Nephron progenitor cell (in vitro differentiated cells): ENCODE results near the gene SLC6A1.

Source experiments
- DNase-seq: peaks from one replicate; pipeline ENCODE4 v3.0.0; 2021
- H3K27ac Mint-ChIP-seq: 2 replicates; pipeline ENCODE4 v1.8.0; 2021; ENCODE audit warnings: mild to moderate bottlenecking, moderate library complexity, mixed read lengths
- H3K27me3 Mint-ChIP-seq: 2 replicates; pipeline ENCODE4 v1.8.0; 2021; ENCODE audit warnings: mild to moderate bottlenecking, low read depth, mixed read lengths; ENCODE audit not compliant: poor library complexity
- H3K36me3 Mint-ChIP-seq: 2 replicates; pipeline ENCODE4 v1.8.0; 2021; ENCODE audit warnings: low read depth, mixed read lengths
- H3K4me1 Mint-ChIP-seq: 2 replicates; pipeline ENCODE4 v1.8.0; 2021; ENCODE audit warnings: mixed read lengths
- H3K4me3 Mint-ChIP-seq: 2 replicates; pipeline ENCODE4 v1.8.0; 2021; ENCODE audit warnings: mild to moderate bottlenecking, moderate library complexity, mixed read lengths
- H3K9me3 Mint-ChIP-seq: 2 replicates; pipeline ENCODE4 v1.8.0; 2021; ENCODE audit warnings: mild to moderate bottlenecking, moderate library complexity, mixed read lengths
- CTCF ChIP-seq: fragments of 200-600 bp; sonication (generic); IDR thresholded peaks from 2 replicates; pipeline ENCODE4 v1.5.0; 2021; ENCODE audit warnings: antibody characterized with exemption

The SLC6A1 gene

GRCh38 chr3:10949197-10949596, 43.4 kb upstream of the SLC6A1 start:
- no peak for DNase-seq
- peaks cover 5% of the 10 kb centered on the region for H3K4me1 Mint-ChIP-seq
- no peak overlapping the region for H3K27ac Mint-ChIP-seq
- H3K27me3 Mint-ChIP-seq = peaks cover 32% of the 10 kb centered on the region
- no peak overlapping the region for H3K4me3 Mint-ChIP-seq
- no peak for TF ChIP-seq CTCF
- no peaks in the 10 kb centered on the region for H3K36me3 Mint-ChIP-seq
- H3K9me3 Mint-ChIP-seq = no peaks in the 10 kb centered on the region

GRCh38 chr3:10950476-10951294, 41.9 kb upstream of the SLC6A1 start:
- H3K27ac Mint-ChIP-seq = peak overlapping the region; percentile 82
- DNase-seq = peak; percentile 25
- H3K4me3 Mint-ChIP-seq = no peak overlapping the region
- peak; percentile 57 for TF ChIP-seq CTCF
- peaks cover 5% of the 10 kb centered on the region for H3K4me1 Mint-ChIP-seq
- peaks cover 42% of the 10 kb centered on the region for H3K27me3 Mint-ChIP-seq
- H3K9me3 Mint-ChIP-seq = no peaks in the 10 kb centered on the region
- no peaks in the 10 kb centered on the region for H3K36me3 Mint-ChIP-seq

- Mint-ChIP-seq H3K36me3 (no peaks in the 10 kb centered on the region), H3K27me3 (peaks cover 38% of the 10 kb centered on the region), H3K4me1 (peaks cover 5% of the 10 kb centered on the region), H3K27ac (no peak overlapping the region), H3K9me3 (no peaks in the 10 kb centered on the region), H3K4me3 (no peak overlapping the region)
- TF ChIP-seq CTCF = no peak
- DNase-seq = no peak
These were observed 41.1 kb upstream of the SLC6A1 start for GRCh38 chr3:10951295-10951926.

- no peak for DNase-seq
- Mint-ChIP-seq H3K27me3 (peaks cover 42% of the 10 kb centered on the region), H3K4me3 (no peak overlapping the region), H3K9me3 (no peaks in the 10 kb centered on the region), H3K36me3 (no peaks in the 10 kb centered on the region), H3K4me1 (peaks cover 5% of the 10 kb centered on the region), H3K27ac (no peak overlapping the region)
- TF ChIP-seq CTCF = no peak
These were observed 40.0 kb upstream of the SLC6A1 start for GRCh38 chr3:10952525-10952924.

GRCh38 chr3:10954740-10955139, 37.8 kb upstream of the SLC6A1 start:
- Mint-ChIP-seq H3K27ac (no peak overlapping the region), H3K4me3 (no peak overlapping the region), H3K9me3 (no peaks in the 10 kb centered on the region), H3K4me1 (peaks cover 5% of the 10 kb centered on the region), H3K27me3 (peaks cover 35% of the 10 kb centered on the region), H3K36me3 (no peaks in the 10 kb centered on the region)
- no peak for TF ChIP-seq CTCF
- DNase-seq = no peak
